Stimulated activated CD4-positive, alpha-beta T cell treated with anti-CD3 and anti-CD28 coated beads, Interleukin-2, amount 100 ng/mL, for 48 hours (primary cell): ENCODE data around the gene CTSD.
"Not testable (repeated sequence)": the region's sequence is repeated elsewhere in the genome, so short reads cannot be mapped to it uniquely, and the experiment has no call there.

Experiments
- DNase-seq, 2 donors: peaks; one replicate each; pipeline ENCODE4 v3.0.0-alpha.2; 2020

Gene CTSD

DNA sequence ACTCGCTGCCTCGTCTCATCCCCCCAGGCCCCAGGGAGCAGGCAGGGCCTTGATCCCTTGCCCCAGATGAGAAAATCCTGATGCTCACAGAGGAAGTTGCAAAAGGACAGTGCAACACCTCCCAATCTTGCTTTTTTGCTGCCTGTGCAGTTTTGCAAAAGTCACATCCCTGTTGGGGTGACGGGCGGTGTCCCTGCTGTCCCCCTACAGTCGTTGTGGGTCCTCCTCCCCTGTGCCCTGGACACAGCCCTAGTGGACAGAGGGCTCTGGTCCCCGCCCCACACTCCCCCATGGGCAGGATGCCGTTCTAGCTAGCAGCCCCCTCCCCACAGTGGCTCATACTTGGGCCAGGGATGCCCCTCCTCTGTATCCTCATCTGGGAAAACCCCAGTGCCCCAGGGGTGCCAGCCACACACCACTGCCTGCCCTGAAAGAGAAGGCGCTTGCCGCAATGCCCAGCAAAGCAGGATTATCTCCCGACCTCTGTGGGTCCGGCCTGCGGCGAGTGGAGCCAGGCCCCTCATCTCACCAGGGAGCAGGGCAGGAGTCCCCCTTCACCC, 18.4 kb upstream of the CTSD start:
- DNase-seq: no peak

DNA sequence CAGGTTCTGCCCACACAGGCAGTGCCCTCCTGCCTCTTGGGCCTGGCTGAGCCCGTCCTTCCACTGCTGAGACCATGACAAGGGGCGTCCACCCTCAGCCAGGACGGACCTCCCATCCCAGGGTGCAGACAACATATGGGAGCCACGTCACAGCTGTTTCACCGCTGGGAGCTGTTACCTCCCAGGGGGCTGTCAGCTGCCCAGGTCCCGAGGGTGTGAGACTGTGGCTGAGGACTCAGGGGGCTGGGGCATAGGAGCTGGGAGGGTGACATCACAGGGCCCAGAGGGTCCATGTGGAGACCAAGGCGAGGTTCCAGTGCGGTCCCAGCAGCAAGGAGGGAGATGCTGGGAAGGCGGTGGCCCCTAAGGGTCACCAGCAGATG, 17.9 kb upstream of the CTSD start:
- no peak for DNase-seq

DNA sequence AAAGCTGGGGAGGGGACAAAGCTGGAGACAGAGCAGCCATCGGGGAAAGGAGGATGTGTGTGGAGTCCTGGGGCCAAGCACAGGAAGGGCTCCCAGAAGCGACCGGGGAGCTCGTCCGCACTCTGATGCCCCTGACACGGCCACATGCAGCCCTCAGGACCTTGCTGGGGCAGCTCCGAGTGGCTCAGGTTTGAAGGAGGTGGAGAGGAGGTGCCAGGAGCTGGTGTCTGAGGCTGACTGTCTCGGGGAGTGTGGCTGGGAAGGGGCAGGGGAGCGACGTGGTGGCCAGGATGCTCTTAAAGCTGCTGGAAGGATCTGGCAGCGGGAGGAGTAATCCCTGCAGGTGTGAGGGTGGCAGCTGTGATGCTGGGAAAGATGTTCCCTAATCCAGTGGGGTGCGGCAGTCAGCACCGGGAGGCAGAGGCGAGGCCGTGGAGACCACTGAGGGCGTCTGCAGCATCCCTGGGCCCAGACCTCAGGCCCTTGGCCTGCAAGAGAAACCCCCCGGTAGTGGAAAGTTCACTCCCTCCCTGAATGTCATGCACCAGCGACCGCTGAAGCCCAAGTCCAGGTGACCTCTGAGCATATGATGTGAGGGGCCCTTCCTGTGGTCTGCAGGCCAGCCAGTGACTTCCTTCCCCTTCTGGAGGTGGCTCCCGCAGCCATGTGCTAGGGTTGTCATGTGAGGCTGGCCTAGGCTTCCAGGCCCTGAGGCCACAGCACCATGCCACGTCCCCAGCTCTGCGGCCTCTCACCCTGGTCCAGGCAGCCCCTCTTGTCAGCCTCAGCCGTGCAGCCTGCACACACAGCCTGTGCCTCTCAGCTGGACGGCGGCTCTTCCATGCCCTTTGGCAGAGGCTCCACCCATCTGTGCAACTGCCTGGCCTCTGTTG, 17.2 kb upstream of the CTSD start:
- no peak for DNase-seq

DNA sequence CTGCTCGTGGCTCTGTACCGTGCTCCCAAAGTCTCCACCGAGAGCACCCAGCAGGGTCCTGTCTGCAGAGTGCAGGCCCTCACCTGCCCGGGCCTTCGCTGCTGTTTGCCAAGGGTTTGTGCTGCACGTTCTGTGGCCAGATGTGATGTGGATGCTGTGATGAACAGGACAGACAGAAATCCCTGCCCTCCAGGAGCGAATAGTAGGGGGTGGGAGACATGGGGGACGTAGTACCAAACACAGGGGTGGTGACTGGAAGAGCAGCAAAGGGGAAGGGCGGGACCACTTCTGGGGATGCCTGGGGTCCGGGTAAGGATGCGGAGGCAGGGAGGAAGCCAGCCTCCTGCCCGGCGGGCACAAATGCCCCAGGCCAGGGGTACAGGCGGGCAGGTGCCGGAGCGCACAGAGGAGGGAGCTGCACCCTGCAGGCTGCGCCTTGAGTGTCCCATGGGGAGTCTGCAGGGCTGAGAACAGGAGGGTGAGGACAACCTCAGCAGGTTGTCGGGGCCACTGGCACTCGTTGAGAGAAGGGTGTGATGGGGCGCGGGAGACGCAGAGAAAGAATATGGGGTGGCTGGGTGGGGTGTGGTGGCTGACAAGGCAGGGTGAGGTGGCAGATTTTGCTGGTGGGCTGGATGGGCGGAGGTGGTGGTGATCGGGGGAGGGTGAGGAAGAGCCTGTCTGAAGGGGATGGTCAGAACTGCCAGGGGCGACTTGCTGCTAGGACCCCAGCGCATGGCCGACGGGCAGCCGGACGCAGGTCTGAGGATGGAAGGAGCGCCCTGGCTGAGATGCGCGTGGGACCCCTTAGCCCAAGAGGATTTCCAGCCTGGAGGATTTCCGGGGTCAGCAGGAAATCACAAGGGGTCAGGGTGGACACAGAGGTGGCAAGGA, 16.3 kb upstream of the CTSD start:
- DNase-seq: no peak

DNA sequence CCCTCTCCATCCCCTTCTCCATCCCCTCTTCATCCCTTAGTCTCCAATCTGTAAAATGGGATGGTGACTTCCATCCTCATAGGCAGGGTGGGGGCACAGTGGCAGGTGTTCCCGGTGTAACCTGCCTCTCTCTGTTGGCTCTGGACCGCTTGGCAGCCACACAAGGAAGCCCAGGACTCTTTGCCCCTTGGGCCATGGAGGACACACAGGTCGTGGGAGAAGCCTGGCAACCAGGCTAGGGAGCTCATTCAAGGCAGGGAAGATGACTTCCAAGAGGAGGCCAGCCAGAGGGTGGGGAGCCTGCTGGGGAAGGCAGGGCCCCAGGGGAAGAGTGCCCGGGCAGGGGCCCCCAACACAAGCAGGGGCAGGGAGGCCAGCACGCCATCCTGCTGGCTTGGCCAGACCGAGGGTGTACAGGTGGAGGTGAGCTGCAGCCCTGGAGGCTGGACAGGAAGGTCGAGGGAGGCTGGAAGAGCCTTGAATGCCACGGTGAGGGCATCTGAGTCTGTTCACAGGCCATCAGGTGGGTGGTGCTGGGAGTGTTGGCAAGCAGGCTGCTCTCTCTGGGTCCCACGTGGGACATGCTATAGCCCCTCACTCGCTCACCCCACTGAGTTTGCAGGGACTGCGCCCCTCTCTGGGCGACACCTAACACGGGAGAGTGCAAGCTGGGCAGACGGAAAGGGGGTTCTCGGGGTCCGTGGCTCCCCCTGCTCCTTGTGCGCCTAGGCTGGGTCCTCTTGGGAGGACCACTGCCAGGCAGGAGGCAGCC, 15.5 kb upstream of the CTSD start:
- DNase-seq: no peak

DNA sequence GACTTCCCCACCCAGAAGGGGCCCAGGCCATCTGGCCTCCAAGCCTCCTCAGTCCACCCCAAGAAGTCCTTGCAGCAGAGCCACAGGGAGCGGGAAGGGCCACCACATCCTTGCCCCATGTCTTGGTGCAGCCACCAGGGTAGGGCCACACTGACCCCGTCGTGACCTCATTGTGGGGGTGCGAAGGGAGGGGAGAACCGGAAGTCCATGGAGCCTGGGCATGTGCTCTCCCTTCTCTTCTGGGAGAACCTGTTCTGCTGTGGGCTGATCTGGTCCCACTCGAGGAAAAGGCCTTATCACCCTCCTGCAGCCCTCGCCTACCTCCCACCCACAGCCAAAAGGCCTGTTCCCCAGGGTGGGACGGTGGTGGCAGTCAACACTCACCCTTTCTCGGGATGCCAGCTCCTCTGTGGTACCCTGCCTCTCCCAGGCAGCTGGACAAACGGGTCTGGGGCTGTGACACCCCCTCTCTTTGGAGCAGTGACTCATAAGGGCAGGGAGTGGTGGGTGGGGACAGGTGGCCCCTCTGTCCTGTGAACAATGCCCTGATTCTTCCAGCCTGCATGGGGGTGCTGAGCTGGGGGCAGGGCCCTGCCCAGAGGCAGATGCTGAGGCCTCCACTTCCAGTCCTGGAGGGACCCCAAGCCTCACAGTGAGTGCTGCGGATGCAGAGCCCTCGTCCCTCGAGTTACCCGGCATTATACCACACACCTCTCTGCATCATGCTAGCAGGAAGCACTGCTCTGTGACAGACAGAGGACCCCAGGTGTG, 14.6 kb upstream of the CTSD start:
- DNase-seq: no peak

DNA sequence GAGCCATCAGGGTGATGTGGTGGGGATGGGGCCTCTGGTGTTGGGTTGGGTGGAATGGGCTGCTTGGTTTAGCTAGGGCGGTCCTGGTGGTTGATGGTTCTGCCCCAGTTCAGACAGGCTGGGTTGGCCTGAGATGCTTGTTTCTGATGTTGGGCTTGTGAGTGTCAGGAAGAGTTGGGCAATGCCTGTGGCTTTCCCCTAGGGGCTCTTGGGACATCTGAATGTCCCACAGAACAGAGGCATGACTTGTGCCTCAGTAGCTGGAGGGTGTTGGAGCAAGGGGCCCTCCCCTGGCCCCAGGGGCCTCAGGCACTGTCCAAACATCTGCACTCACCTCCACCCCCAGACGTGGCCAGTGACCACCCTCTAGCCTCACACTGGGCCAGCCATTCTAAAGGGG, 14.0 kb upstream of the CTSD start:
- no peak for DNase-seq

DNA sequence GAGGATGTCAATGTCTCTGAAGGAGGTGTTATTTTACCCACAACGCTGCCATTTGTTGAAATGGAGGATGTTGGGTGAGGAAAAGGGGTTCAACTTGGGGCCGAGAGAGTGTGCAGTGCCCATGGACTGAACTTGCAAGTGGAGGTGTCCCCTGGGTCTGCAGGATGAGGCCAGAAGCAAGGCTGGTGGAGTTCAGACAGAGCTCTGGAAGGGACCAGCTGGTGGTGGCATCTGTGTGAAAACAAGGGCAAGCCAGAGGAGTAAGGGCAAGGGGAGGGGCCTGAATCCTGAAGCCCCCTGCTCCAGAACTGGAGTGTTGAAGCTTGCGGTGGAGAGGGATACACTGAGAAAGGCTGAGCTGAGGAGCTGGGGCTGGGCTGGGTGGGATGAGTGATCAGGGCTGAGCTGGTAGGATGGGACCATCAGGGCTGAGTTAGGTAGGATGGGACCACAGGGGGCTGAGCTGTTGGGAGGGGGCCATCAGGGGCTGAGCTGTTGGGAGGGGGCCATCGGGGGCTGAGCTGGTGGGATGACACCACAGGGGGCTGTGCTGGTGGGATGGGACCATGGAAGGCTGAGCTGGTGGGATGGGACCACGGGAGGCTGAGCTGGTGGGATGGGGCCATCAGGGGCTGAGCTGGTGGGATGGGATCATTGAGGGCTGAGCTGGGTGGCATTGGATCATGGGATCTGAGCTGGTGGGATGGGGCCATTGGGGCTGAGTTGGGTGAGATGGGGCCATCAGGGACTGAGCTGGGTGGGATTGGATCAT, 13.4 kb upstream of the CTSD start:
- no peak for DNase-seq

DNA sequence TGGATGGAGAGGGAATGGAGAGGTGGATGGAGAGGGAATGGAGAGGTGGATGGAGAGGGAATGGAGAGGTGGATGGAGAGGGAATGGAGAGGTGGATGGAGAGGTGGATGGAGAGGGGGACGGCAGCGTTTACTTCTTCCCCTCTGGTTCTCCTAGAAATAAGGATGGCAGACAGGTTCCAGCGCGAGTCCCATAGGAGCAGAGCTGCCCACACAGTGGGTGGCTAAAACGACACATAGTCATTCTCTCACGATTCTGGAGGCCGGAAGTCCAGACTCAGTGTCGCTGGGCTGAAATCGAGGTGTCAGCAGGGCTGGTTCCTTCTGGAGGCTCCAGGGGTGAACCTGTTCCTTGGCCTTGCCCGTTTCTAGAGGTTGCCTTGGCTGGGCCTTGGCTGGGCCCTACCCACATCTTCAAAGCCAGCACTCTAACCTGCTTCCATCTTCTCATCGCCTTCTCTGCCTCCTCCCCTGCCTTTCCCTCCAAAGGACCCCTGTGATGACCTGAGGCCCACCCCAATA, 12.7 kb upstream of the CTSD start:
- DNase-seq: no peak

DNA sequence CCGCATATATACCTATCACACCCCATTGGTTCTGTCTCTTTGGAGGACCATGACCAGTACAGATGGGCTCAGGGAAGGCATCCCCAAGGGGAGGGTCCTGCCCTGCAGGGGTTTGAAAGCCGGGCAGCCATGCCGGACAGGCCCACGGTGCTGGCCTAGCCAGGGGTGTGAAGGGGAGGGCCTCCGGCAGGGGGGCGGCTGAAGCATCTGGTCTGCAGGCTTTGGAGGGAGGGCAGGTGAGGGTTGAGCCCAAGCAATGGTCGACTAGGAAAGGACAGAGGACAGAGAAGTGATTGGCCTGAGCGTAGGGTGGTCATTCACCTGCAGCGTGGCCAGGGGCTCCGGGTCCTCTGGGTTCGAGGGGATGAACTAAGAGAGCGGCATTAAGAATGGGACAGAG, 11.2 kb upstream of the CTSD start:
- no peak for DNase-seq

DNA sequence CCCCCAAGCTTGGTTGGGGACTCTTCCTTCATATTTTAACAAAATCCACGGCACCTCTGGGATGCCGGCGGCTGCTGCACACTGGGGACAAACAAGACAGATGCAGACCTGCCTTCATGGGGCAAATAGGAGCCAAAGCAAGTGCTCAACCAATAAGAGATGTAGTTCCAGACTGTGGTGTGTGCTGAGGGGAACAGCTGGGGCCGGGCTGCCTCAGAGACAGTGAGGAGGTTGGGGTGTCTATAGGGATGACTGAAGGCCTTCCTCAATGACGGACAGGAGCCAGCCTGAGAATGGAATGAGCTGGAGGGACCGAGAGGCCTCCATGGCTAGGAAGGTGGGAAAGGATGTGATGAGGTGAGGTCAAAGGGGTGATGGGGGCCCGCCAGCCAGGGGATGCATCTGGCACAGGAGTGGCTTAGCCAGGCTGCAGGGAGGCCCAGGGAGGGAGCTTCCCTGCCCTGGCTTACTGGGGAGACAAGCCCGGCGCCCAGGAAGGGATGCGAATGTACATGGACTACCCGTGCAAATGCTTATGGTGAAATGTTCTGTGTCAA, 10.3 kb upstream of the CTSD start:
- no peak for DNase-seq

DNA sequence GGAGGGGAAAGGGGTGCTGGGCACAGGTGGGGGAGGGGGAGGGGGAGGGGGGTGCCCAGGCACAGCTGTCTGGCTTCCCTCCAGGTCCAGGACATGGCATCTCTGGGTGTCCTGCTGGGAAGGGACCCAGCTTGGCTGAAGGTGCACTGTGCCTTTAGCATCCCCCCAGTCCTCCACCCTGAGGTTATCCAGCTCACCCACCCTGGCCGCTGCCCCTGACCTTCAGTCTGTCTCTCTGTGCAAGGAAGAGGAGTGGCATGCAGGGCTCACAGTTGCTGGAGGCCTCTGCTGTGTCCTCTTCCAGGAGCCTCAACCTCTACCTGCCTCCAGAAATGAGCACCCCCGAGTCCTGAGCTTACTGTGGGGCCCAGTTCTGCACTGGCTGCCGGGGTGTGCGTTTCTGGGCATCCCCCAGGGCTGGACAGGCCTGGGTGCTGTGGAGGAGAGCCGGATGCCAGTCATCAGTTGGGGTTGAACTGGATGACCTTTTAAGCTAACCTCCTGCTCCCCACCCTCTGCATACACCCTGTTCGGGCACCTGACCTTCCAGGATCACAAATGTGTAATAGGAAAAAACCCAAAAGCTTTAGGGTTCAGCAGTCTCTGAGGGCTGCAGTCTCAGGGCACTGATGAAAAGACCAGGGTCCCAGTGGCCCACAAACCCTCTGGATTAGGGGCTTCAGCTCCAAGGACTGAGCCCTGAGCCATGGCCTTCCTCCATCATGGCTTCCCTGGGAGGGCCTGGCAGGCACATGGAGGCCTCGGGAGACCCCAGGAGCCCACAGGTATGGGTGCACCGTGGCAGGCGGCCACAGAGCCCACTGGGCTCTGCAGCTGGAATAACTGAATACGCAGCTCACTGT, 9.6 kb upstream of the CTSD start:
- no peak for DNase-seq

DNA sequence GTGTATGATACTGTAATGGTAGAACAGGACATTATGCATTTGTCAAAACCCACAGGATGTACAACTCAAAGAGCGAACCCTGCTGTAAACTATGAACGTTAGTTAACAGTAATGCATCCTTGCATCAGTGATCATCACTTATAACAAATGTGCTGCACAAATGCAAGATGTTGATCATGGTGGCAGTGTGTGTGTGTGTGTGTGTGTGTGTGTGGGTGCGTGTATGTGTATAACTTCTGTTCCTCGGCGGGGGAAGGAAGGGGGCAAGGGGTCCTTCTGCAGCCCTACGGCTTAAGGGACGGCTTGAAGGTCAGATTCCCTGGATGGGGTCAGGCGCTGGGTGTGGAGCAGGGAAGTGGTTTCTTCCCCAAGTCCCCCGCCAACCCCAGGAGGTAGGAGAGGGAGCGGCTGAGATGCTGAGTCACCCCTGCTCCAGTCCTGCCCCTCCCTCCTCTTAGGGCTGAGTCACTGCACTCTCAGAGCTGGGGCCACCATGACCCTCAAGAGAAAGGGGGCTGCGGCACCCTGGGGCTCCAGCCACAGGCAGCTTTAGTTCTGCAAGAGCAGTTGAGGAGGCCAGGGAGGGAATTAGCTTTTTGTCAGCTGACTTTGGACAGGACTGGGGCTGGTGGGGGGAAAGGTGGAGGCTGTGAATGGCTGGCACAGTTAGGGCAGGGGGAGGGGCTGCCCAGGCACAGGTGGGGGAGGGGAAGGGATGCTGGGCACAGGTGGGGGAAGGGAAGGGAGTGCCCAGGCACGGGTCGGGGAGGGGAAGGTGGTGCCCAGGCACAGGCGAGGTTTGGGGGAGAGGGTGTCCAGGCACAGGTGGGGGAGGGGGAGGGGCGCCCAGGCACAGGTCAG, 8.8 kb upstream of the CTSD start:
- peak in 1 of 2 donors; percentile 37 for DNase-seq

DNA sequence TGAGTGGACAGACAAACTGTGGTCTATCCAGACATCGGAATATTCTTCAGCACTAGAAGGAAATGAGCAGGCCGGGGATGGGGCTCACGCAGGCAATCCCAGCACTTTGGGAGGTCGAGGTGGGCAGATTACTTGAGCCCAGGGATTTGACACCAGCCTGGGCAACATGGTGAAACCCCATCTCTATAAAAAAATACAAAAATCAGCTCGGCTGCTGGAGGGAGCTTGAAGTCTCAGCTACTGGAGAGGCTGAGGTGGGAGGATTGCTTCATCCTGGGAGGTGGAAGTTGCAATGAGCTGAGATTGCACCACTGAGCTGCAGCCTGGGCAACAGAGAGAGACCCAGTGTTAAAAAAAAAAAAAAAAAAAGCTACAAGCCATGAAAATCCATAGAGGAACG, 8.0 kb upstream of the CTSD start:
- DNase-seq: no peak

DNA sequence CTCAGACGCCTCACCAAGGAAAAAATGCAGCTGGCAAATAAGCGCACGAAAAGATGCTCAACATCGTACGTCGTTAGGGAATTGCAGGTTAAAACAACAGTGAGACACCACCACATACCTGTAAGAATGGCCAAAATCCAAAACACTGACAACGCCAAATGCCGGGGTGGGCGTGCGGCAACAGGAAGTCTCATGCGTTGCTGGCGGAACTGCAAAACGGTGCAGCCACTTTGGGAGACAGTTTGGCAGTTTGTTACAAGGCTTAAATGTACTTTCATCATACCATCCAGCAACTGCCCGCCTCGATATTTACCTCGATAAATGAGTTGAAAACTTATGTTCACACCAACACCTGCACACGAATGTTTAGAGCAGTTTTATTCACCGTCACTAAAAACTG, 7.5 kb upstream of the CTSD start:
- DNase-seq: no peak

DNA sequence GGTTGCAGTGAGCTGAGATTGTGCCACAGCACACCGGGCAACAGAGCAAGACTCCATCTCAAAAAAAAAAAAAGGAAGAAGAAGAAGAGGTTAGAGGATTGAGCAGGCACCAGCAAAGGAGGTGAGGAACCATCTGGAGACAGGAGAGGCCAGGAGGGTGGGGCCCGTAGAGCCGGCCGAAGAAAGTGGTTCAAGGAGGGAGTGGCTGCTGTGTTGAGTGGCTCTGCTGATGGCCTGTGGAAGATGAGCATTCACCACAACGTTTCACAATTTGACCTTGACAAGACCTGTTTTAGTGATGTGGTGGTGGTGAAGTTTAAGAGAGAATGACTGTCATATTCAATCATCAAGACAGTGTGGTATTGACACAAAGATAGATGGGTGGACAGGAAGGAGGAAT, 6.8 kb upstream of the CTSD start:
- DNase-seq: no peak

DNA sequence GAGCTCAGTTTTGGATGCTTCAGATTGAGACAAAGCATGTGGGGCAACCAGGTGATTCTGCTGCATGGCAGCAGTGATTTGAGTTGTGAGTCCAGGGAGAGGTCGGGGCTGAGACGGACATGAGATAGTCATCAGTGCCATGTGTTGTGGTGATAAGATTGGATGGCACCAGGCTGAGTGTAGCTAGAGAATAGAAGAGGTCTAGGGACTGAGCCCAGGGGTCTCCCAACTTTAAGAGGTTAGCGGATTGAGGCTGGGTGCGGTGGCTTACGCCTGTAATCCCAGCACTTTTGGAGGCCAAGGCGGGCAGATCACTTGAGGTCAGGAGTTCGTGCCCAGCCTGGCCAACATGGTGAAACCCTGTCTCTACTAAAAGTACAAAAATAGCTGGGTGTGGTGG, 6.3 kb upstream of the CTSD start:
- no peak for DNase-seq

DNA sequence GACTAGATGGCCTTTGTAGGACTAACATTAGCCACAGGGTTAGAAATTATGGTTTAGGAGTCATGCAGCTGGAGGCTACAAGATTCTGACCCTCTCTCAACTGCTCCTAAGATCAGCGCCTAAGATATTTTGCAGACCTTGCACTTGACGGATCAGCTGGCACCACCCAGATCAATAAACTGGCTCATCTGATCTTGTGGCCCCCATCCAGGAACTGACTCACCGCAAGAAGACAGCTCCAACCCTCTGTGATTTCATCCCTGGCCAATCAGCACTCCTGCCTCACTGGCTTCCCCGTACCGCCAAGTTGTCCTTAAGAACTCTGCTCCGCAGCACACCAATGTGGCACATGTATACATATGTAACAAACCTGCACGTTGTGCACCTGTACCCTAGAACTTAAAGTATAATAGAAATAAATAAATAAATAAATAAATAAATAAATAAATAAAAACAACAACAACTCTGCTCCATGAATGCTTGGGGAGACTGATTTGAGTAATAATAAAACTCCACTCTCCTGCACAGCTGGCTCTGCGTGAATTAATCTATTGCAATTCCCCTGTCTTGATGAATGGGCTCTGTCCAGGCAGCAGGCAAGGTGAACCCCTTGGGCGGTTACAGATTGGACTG, 5.7 kb upstream of the CTSD start:
- not testable (repeated sequence) for DNase-seq
